Panc1 (cell line): ENCODE results near the gene GRM7.

ENCODE experiments used
- CTCF ChIP-seq: fragments of 450-650 bp; IDR thresholded peaks from 2 replicates; pipeline ENCODE4 v1.5.1; 2017; ENCODE audit warnings: mild to moderate bottlenecking
- SIN3A ChIP-seq: IDR thresholded peaks from 2 replicates; pipeline ENCODE4 v1.6.1; 2012; ENCODE audit warnings: low read depth, mild to moderate bottlenecking, low read length, moderate library complexity, borderline replicate concordance; ENCODE audit not compliant: insufficient read depth
- TCF7L2 ChIP-seq: IDR thresholded peaks from 2 replicates; pipeline ENCODE4 v1.6.1; 2011; ENCODE audit warnings: mild to moderate bottlenecking, low read depth, low read length, inconsistent platforms

- TF ChIP-seq CTCF: no peak
- no peak for TF ChIP-seq TCF7L2
- no peak for TF ChIP-seq SIN3A
Measured at GRCh38 chr3:7100136-7100535, 239.2 kb downstream of the GRM7 start.
